Trophoblast cell (in vitro differentiated cells and primary cell): Measurements from ENCODE around the gene CD79A.

Source experiments
- DNase-seq, 2 donors: peaks; one replicate each; pipeline ENCODE4 v3.0.0-alpha.2; 2016
- H2AFZ ChIP-seq: 2 replicates; pipeline ENCODE4 v1.6.1; 2013; ENCODE audit warnings: low read length, moderate library complexity, mild to moderate bottlenecking; ENCODE audit not compliant: insufficient read depth, poor library complexity
- H2AK5ac ChIP-seq: 2 replicates; pipeline ENCODE4 v1.6.1; 2013; ENCODE audit warnings: mild to moderate bottlenecking, low read length
- H2BK120ac ChIP-seq: 2 replicates; pipeline ENCODE4 v1.6.1; 2013; ENCODE audit warnings: low read length, mild to moderate bottlenecking, moderate library complexity; ENCODE audit not compliant: insufficient read depth, poor library complexity
- H2BK12ac ChIP-seq: 2 replicates; pipeline ENCODE4 v1.6.1; 2013; ENCODE audit warnings: mild to moderate bottlenecking, low read length, moderate library complexity
- H2BK5ac ChIP-seq: 2 replicates; pipeline ENCODE4 v1.6.1; 2013; ENCODE audit warnings: low read length, low read depth, moderate library complexity, mild to moderate bottlenecking; ENCODE audit not compliant: poor library complexity
- H3K14ac ChIP-seq: 2 replicates; pipeline ENCODE4 v1.6.1; 2013; ENCODE audit warnings: mild to moderate bottlenecking, low read length
- H3K18ac ChIP-seq: 2 replicates; pipeline ENCODE4 v1.6.1; 2013; ENCODE audit warnings: mild to moderate bottlenecking, low read length
- H3K23ac ChIP-seq: 2 replicates; pipeline ENCODE4 v1.6.1; 2013; ENCODE audit warnings: low read length
- H3K27ac ChIP-seq: 2 replicates; pipeline ENCODE4 v1.5.1; 2013; ENCODE audit warnings: low read depth, mild to moderate bottlenecking, inconsistent platforms, low read length, moderate library complexity
- H3K27me3 ChIP-seq: 2 replicates; pipeline ENCODE4 v1.6.1; 2013; ENCODE audit warnings: inconsistent platforms, mild to moderate bottlenecking, low read length, moderate library complexity; ENCODE audit not compliant: insufficient read depth
- H3K36me3 ChIP-seq, 2 experiments: 1 replicate in 1 of 2; 2 replicates in 1 of 2; pipeline ENCODE4 v1.6.1; 2013; ENCODE audit warnings: low read length in 2 of 2, mild to moderate bottlenecking in 2 of 2, moderate library complexity in 1 of 2; ENCODE audit not compliant: insufficient read depth in 2 of 2, control insufficient read depth in 1 of 2
- H3K4ac ChIP-seq: 2 replicates; pipeline ENCODE4 v1.6.1; 2013; ENCODE audit warnings: low read depth, mild to moderate bottlenecking, low read length, moderate library complexity
- H3K4me1 ChIP-seq, 2 experiments: 1 replicate in 1 of 2; 2 replicates in 1 of 2; pipeline ENCODE4 v1.6.1; 2013; ENCODE audit warnings: low read length in 2 of 2, mild to moderate bottlenecking in 2 of 2, moderate library complexity in 1 of 2; ENCODE audit not compliant: insufficient read depth in 2 of 2, control insufficient read depth in 1 of 2
- H3K4me2 ChIP-seq: 2 replicates; pipeline ENCODE4 v1.6.1; 2013; ENCODE audit warnings: inconsistent platforms, mild to moderate bottlenecking, low read length, moderate library complexity
- H3K4me3 ChIP-seq: 2 replicates; pipeline ENCODE4 v1.5.1; 2013; ENCODE audit warnings: mild to moderate bottlenecking, low read depth, low read length, inconsistent platforms
- H3K79me1 ChIP-seq: one replicate; pipeline ENCODE4 v1.6.1; 2013; ENCODE audit warnings: low read length
- H3K79me2 ChIP-seq: 2 replicates; pipeline ENCODE4 v1.6.1; 2013; ENCODE audit warnings: low read length, mild to moderate bottlenecking; ENCODE audit not compliant: control insufficient read depth, insufficient read depth, poor library complexity
- H3K9ac ChIP-seq: 2 replicates; pipeline ENCODE4 v1.6.1; 2013; ENCODE audit warnings: mild to moderate bottlenecking, low read length
- H3K9me3 ChIP-seq: 2 replicates; pipeline ENCODE4 v1.6.1; 2013; ENCODE audit warnings: low read depth, mild to moderate bottlenecking, control low read depth, inconsistent platforms, low read length; ENCODE audit not compliant: insufficient read depth
- H4K12ac ChIP-seq: 2 replicates; pipeline ENCODE4 v1.6.1; 2013; ENCODE audit warnings: low read depth, mild to moderate bottlenecking, low read length, moderate library complexity
- H4K8ac ChIP-seq: 2 replicates; pipeline ENCODE4 v1.6.1; 2013; ENCODE audit warnings: low read depth, mild to moderate bottlenecking, low read length, moderate library complexity
- H4K91ac ChIP-seq: one replicate; pipeline ENCODE4 v1.6.1; 2013; ENCODE audit warnings: low read depth, mild to moderate bottlenecking, low read length, moderate library complexity
- whole genome bisulfite sequencing: extraction: QIAGEN DNeasy Blood & Tissue Kit; methylation state at CpG from one replicate; pipeline ENCODE4 v1.1.7; 2013; ENCODE audit warnings: missing lambda C conversion rate; ENCODE audit not compliant: insufficient read length, insufficient coverage; ENCODE audit errors: extremely low coverage; 5-methylcytosine and 5-hydroxymethylcytosine counted together

Gene CD79A

GRCh38 chr19:41897181-41897580 lies 20.1 kb downstream of the CD79A start:
- no peak for DNase-seq
- H3K27me3 ChIP-seq: no peaks in the 10 kb centered on the region
- H3K4me3 ChIP-seq: no peak overlapping the region
- H4K8ac ChIP-seq: no peak overlapping the region
- no peak overlapping the region for H3K9ac ChIP-seq
- H2BK12ac ChIP-seq: no peak overlapping the region
- no peak overlapping the region for H3K18ac ChIP-seq
- no peak overlapping the region for H4K91ac ChIP-seq
- H3K14ac ChIP-seq: no peak overlapping the region
- no peaks in the 10 kb centered on the region for H3K4me1 ChIP-seq
- no peaks in the 10 kb centered on the region for H3K79me2 ChIP-seq
- no peak overlapping the region for H2BK120ac ChIP-seq
- H3K36me3 ChIP-seq: peaks cover 64 to 65% of the 10 kb centered on the region in 2 experiments
- no peak overlapping the region for H2BK5ac ChIP-seq
- no peak overlapping the region for H3K23ac ChIP-seq
- H2AK5ac ChIP-seq: no peak overlapping the region
- no peak overlapping the region for H3K27ac ChIP-seq
- no peak overlapping the region for H2AFZ ChIP-seq
- H3K79me1 ChIP-seq: no peaks in the 10 kb centered on the region
- no CpG with 5 or more reads among the region's 3 CpGs for WGBS
- no peak overlapping the region for H3K4me2 ChIP-seq
- no peak overlapping the region for H4K12ac ChIP-seq
- no peaks in the 10 kb centered on the region for H3K9me3 ChIP-seq
- no peak overlapping the region for H3K4ac ChIP-seq

DNA sequence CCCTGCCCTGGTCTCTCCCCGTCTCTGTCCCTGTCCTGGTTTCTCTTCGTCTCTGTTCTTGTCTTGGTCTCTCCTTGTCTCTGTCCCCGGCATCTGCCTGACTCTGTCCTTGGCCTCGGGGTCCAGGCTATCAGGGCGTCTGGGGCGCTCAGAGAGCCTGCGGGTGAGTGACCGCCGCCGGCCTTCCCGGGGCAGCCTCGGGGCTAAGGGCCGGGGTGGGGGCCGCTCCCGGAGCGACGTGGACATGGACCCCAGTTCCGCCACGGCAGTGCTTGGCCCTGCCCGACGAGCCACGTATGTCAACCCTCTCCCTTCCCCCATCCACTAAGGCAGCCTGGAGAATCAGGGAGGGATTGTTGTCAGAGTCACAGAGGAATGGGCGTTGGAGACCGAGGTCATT lies 20.7 kb downstream of the CD79A start:
- DNase-seq: no peak
- Histone ChIP-seq H3K27ac (no peak overlapping the region), H3K18ac (no peak overlapping the region), H4K91ac (no peak overlapping the region), H3K4me2 (no peak overlapping the region), H3K79me1 (no peaks in the 10 kb centered on the region), H3K79me2 (no peaks in the 10 kb centered on the region), H3K36me3 (peaks cover 65% of the 10 kb centered on the region in 2 experiments), H2BK12ac (no peak overlapping the region), H3K9me3 (no peaks in the 10 kb centered on the region), H3K14ac (no peak overlapping the region), H2AFZ (no peak overlapping the region), H3K4me1 (no peaks in the 10 kb centered on the region), H3K4ac (no peak overlapping the region), H3K9ac (no peak overlapping the region), H3K23ac (no peak overlapping the region), H2AK5ac (no peak overlapping the region), H2BK120ac (no peak overlapping the region), H2BK5ac (no peak overlapping the region), H4K12ac (no peak overlapping the region), H4K8ac (no peak overlapping the region), H3K27me3 (no peaks in the 10 kb centered on the region), H3K4me3 (no peak overlapping the region)
- WGBS: no CpG with 5 or more reads among the region's 24 CpGs

DNA sequence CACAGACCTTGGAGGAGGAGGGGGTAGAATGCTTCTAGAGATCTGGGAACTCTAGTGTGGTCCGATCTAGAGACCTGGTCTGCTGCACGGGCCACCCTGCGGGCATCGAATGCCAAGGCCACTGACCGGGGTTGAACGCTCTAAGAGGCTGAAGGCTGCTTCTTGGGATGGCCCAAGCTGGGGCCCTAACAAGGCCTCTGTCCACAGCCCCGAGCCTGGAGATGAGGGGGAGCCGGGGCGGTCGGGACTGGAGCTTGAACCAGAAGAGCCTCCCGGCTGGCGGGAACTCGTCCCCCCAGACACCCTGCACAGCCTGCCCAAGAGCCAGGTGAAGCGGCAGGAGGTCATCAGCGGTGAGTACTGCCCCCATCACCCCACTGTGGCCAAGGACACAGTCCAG lies 21.2 kb downstream of the CD79A start:
- Histone ChIP-seq H2AK5ac (no peak overlapping the region), H3K79me1 (no peaks in the 10 kb centered on the region), H3K18ac (no peak overlapping the region), H2BK120ac (no peak overlapping the region), H2BK12ac (no peak overlapping the region), H3K23ac (no peak overlapping the region), H3K4me3 (no peak overlapping the region), H3K79me2 (no peaks in the 10 kb centered on the region), H3K14ac (no peak overlapping the region), H3K4me1 (no peaks in the 10 kb centered on the region), H2BK5ac (no peak overlapping the region), H3K4ac (no peak overlapping the region), H3K36me3 (peaks cover 66 to 69% of the 10 kb centered on the region in 2 experiments), H3K4me2 (no peak overlapping the region), H3K27ac (no peak overlapping the region), H3K9me3 (no peaks in the 10 kb centered on the region), H4K8ac (no peak overlapping the region), H2AFZ (no peak overlapping the region), H4K91ac (no peak overlapping the region), H3K9ac (no peak overlapping the region), H3K27me3 (no peaks in the 10 kb centered on the region), H4K12ac (no peak overlapping the region)
- no CpG with 5 or more reads among the region's 15 CpGs for WGBS
- DNase-seq: no peak

GRCh38 chr19:41901707-41902360 lies 24.8 kb downstream of the CD79A start:
- no peaks in the 10 kb centered on the region for H3K79me2 ChIP-seq
- no peak overlapping the region for H3K23ac ChIP-seq
- no peaks in the 10 kb centered on the region for H3K27me3 ChIP-seq
- H3K79me1 ChIP-seq: no peaks in the 10 kb centered on the region
- H3K4me2 ChIP-seq: no peak overlapping the region
- H2AK5ac ChIP-seq: no peak overlapping the region
- H2AFZ ChIP-seq: no peak overlapping the region
- H4K8ac ChIP-seq: no peak overlapping the region
- H2BK5ac ChIP-seq: no peak overlapping the region
- peaks cover 76 to 80% of the 10 kb centered on the region in 2 experiments for H3K36me3 ChIP-seq
- peaks cover 2% of the 10 kb centered on the region for H3K9me3 ChIP-seq
- H3K4me3 ChIP-seq: no peak overlapping the region
- no peak overlapping the region for H4K12ac ChIP-seq
- no peak overlapping the region for H2BK120ac ChIP-seq
- H3K4ac ChIP-seq: no peak overlapping the region
- no peak overlapping the region for H3K27ac ChIP-seq
- no peak overlapping the region for H4K91ac ChIP-seq
- H2BK12ac ChIP-seq: no peak overlapping the region
- no peak overlapping the region for H3K14ac ChIP-seq
- no peak overlapping the region for H3K9ac ChIP-seq
- no peak for DNase-seq
- H3K4me1 ChIP-seq: no peaks in the 10 kb centered on the region
- H3K18ac ChIP-seq: no peak overlapping the region
- no CpG with 5 or more reads among the region's 21 CpGs for WGBS
